T-helper 22 cell (primary cell): ENCODE results near the gene TAF9B.
"Not testable (repeated sequence)": the region's sequence is repeated elsewhere in the genome, so short reads cannot be mapped to it uniquely, and the experiment has no call there.

Experiments
- DNase-seq: peaks from one replicate; pipeline ENCODE4 v3.0.0-alpha.2; 2020; ENCODE audit warnings: low read depth

TAF9B gene

GRCh38 chrX:78116365-78116764 lies 23.1 kb downstream of the TAF9B start:
- DNase-seq = no peak

- no peak for DNase-seq
Measured at GRCh38 chrX:78111140-78111931, 28.1 kb downstream of the TAF9B start.

GRCh38 chrX:78109458-78109857 lies 30.0 kb downstream of the TAF9B start:
- no peak for DNase-seq

GRCh38 chrX:78106651-78106986 lies 32.8 kb downstream of the TAF9B start:
- no peak for DNase-seq

- peak; percentile 30 for DNase-seq
Measured at GRCh38 chrX:78105944-78106650, 33.4 kb downstream of the TAF9B start.

GRCh38 chrX:78104447-78105176 lies 34.8 kb downstream of the TAF9B start:
- DNase-seq = peak; percentile 21

GRCh38 chrX:78103623-78104446 lies 35.6 kb downstream of the TAF9B start, which contains the start of gene PGK1:
TSS of gene PGK1 (plus strand) at chrX:78104248. CDS start at chrX:78104341, 93 bp downstream.
- DNase-seq = peak; percentile 91

GRCh38 chrX:78103001-78103622 lies 36.3 kb downstream of the TAF9B start:
- no peak for DNase-seq

- DNase-seq = no peak
Measured at GRCh38 chrX:78102091-78102490, 37.4 kb downstream of the TAF9B start.

GRCh38 chrX:78098108-78098507 lies 41.3 kb downstream of the TAF9B start:
- DNase-seq = no peak

- DNase-seq = no peak
Measured at GRCh38 chrX:78092296-78092695, 47.2 kb downstream of the TAF9B start.

GRCh38 chrX:78081413-78081812 lies 58.0 kb downstream of the TAF9B start:
- not testable (repeated sequence) for DNase-seq
